Osteocyte (in vitro differentiated cells): Measurements from ENCODE around the gene MICALL2. TPM values are rescaled to one million over a fixed set of nuclear protein-coding genes. Genes with fewer than 3 reads are reported as not detected.
A peak's percentile ranks its signal among the peaks of the same experiment; 100 is the strongest.

ENCODE experiments used
- DNase-seq: peaks from one replicate; pipeline ENCODE4 v3.0.0; 2021; ENCODE audit warnings: mixed read lengths; ENCODE audit not compliant: unreplicated experiment; ENCODE audit errors: extremely low spot score
- H3K27ac Mint-ChIP-seq: one replicate; pipeline ENCODE4 v1.8.0; 2021; ENCODE audit warnings: mild to moderate bottlenecking, mixed read lengths; ENCODE audit not compliant: unreplicated experiment
- H3K27me3 Mint-ChIP-seq: one replicate; pipeline ENCODE4 v1.8.0; 2021; ENCODE audit warnings: mixed read lengths; ENCODE audit not compliant: unreplicated experiment
- H3K36me3 Mint-ChIP-seq: one replicate; pipeline ENCODE4 v1.8.0; 2021; ENCODE audit warnings: mixed read lengths; ENCODE audit not compliant: unreplicated experiment
- H3K4me1 Mint-ChIP-seq: one replicate; pipeline ENCODE4 v1.8.0; 2021; ENCODE audit warnings: mixed read lengths; ENCODE audit not compliant: unreplicated experiment
- H3K4me3 Mint-ChIP-seq: one replicate; pipeline ENCODE4 v1.8.0; 2021; ENCODE audit warnings: mild to moderate bottlenecking, moderate library complexity, mixed read lengths; ENCODE audit not compliant: unreplicated experiment
- H3K9me3 Mint-ChIP-seq: one replicate; pipeline ENCODE4 v1.8.0; 2021; ENCODE audit warnings: mixed read lengths; ENCODE audit not compliant: unreplicated experiment
- CTCF ChIP-seq: fragments of 200-600 bp; sonication (generic); IDR thresholded peaks from 2 replicates; pipeline ENCODE4 v1.5.0; 2021; ENCODE audit warnings: antibody characterized with exemption, mild to moderate bottlenecking, moderate library complexity
- total RNA-seq: library from RNA; stranded (reverse); gene quantifications from 2 replicates; pipeline ENCODE4 v1.2.1, GENCODE V29; 2021

The MICALL2 gene
- total RNA-seq, 1 donor from 2014 or later: 63.1 TPM

- peaks cover 43% of the 10 kb centered on the region for H3K4me1 Mint-ChIP-seq
- no peak for TF ChIP-seq CTCF
- H3K36me3 Mint-ChIP-seq: no peaks in the 10 kb centered on the region
- no peaks in the 10 kb centered on the region for H3K27me3 Mint-ChIP-seq
- H3K27ac Mint-ChIP-seq: peak overlapping the region; percentile 28
- H3K4me3 Mint-ChIP-seq: no peak overlapping the region
- no peaks in the 10 kb centered on the region for H3K9me3 Mint-ChIP-seq
- DNase-seq: no peak
Observed at GRCh38 chr7:1461646-1462375, 2.5 kb upstream of the MICALL2 start.

GRCh38 chr7:1460821-1461645, 1.8 kb upstream of the MICALL2 start:
- no peak for DNase-seq
- TF ChIP-seq CTCF: no peak
- Mint-ChIP-seq H3K27ac (no peak overlapping the region), H3K36me3 (no peaks in the 10 kb centered on the region), H3K4me1 (peaks cover 43% of the 10 kb centered on the region), H3K27me3 (no peaks in the 10 kb centered on the region), H3K9me3 (no peaks in the 10 kb centered on the region), H3K4me3 (peak overlapping the region; percentile 45)

- peak overlapping the region; percentile 73 for H3K27ac Mint-ChIP-seq
- H3K36me3 Mint-ChIP-seq: no peaks in the 10 kb centered on the region
- H3K4me1 Mint-ChIP-seq: peaks cover 47% of the 10 kb centered on the region
- H3K4me3 Mint-ChIP-seq: peak overlapping the region; percentile 63
- no peak for TF ChIP-seq CTCF
- H3K27me3 Mint-ChIP-seq: no peaks in the 10 kb centered on the region
- no peak for DNase-seq
- H3K9me3 Mint-ChIP-seq: no peaks in the 10 kb centered on the region
Observed at GRCh38 chr7:1459920-1460820, 900 bp upstream of the MICALL2 start.

- Mint-ChIP-seq H3K4me3 (no peak overlapping the region), H3K9me3 (no peaks in the 10 kb centered on the region), H3K27me3 (no peaks in the 10 kb centered on the region), H3K27ac (no peak overlapping the region), H3K4me1 (peaks cover 53% of the 10 kb centered on the region), H3K36me3 (no peaks in the 10 kb centered on the region)
- DNase-seq: peak; percentile 100
- no peak for TF ChIP-seq CTCF
Observed at GRCh38 chr7:1459512-1459892, 232 bp upstream of the MICALL2 start.
